K562 (cell line): ENCODE measurements around the gene ARMC8. TPM values are rescaled to one million over a fixed set of nuclear protein-coding genes. Genes with fewer than 3 reads are reported as not detected.
A peak's percentile ranks its signal among the peaks of the same experiment; 100 is the strongest.

Experiments used
- ATF4 ChIP-seq: fragments of 450-650 bp; formaldehyde crosslinking; IDR thresholded peaks from 2 replicates; pipeline ENCODE4 v1.4.0; 2022; ENCODE audit warnings: mild to moderate bottlenecking, moderate library complexity
- CGGBP1 ChIP-seq: fragments of 250-450 bp; sonication (Bioruptor Pico); IDR thresholded peaks from 2 replicates; pipeline ENCODE4 v1.9.0; 2021; ENCODE audit warnings: mild to moderate bottlenecking
- CREB3L1 ChIP-seq: fragments of 450-650 bp; IDR thresholded peaks from 2 replicates; pipeline ENCODE4 v1.6.1; 2014; ENCODE audit warnings: low read depth, mild to moderate bottlenecking, moderate library complexity, borderline replicate concordance
- CREBBP ChIP-seq: IDR thresholded peaks from one replicate; pipeline ENCODE4 v1.6.1; 2012; ENCODE audit warnings: low read depth, mild to moderate bottlenecking, control low read depth, inconsistent platforms, low read length
- CSDE1 ChIP-seq, 2 experiments: fragments of 450-650 bp; IDR thresholded peaks; 2 replicates each; pipeline ENCODE4 v1.6.1; 2016; ENCODE audit warnings: mild to moderate bottlenecking in 1 of 2
- CTBP1 ChIP-seq: fragments of 450-650 bp; IDR thresholded peaks from 2 replicates; pipeline ENCODE4 v1.6.1; 2016; ENCODE audit warnings: borderline replicate concordance
- DACH1 ChIP-seq: fragments of 450-650 bp; IDR thresholded peaks from 2 replicates; pipeline ENCODE4 v1.6.1; 2018; ENCODE audit not compliant: partially characterized antibody
- DEAF1 ChIP-seq: fragments of 450-650 bp; formaldehyde crosslinking; IDR thresholded peaks from 2 replicates; pipeline ENCODE4 v1.4.0; 2020; ENCODE audit warnings: mild to moderate bottlenecking, moderate library complexity
- ETV6 ChIP-seq, 3 experiments: fragments of 150-350 bp in 1 of 3; sonication (generic) in 1 of 3; formaldehyde crosslinking in 1 of 3; IDR thresholded peaks; 2 replicates each; pipeline versions ENCODE4 v1.6.1 to v1.8.0; 2014 to 2022; ENCODE audit warnings: borderline replicate concordance in 2 of 3, low read depth in 2 of 3, antibody characterized with exemption in 1 of 3, low read length in 1 of 3, mild to moderate bottlenecking in 1 of 3, missing genetic modification reagents in 1 of 3
- FOXK2 ChIP-seq, 2 experiments: fragments of 450-650 bp; IDR thresholded peaks in 1 of 2; conservative IDR thresholded peaks in 1 of 2; 2 replicates each; pipeline ENCODE4 v1.6.1; 2016; ENCODE audit warnings: low read depth in 2 of 2, mild to moderate bottlenecking in 1 of 2
- GABPB2 ChIP-seq: fragments of 250-450 bp; sonication (Bioruptor Pico); conservative IDR thresholded peaks from 2 replicates; pipeline ENCODE4 v1.5.1; 2021; ENCODE audit warnings: mild to moderate bottlenecking
- GTF2A2 ChIP-seq: IDR thresholded peaks from 2 replicates; pipeline ENCODE4 v1.6.1; 2016; ENCODE audit warnings: mild to moderate bottlenecking, missing genetic modification characterization, missing compliant biosample characterization
- GTF2E2 ChIP-seq: fragments of 200-800 bp; sonication (Bioruptor generic); IDR thresholded peaks from 2 replicates; pipeline ENCODE4 v1.6.1; 2016; ENCODE audit warnings: missing genetic modification characterization, missing compliant biosample characterization
- ILF3 ChIP-seq: fragments of 450-650 bp; IDR thresholded peaks from 2 replicates; pipeline ENCODE4 v1.6.1; 2018; ENCODE audit warnings: antibody characterized with exemption, mild to moderate bottlenecking, moderate library complexity, borderline replicate concordance
- MCM7 ChIP-seq, 2 experiments: fragments of 450-650 bp; IDR thresholded peaks; 2 replicates each; pipeline ENCODE4 v1.6.1; 2016 to 2018
- MEF2D ChIP-seq: conservative IDR thresholded peaks from 2 replicates; pipeline ENCODE4 v1.6.1; 2016; ENCODE audit warnings: low read depth, missing genetic modification characterization, missing compliant biosample characterization
- SLC30A9 ChIP-seq: fragments of 250-450 bp; sonication (Bioruptor Pico); IDR thresholded peaks from 2 replicates; pipeline ENCODE4 v1.8.0; 2022; ENCODE audit warnings: mild to moderate bottlenecking, moderate library complexity
- SMARCA5 ChIP-seq: fragments of 450-650 bp; IDR thresholded peaks from 2 replicates; pipeline ENCODE4 v1.6.1; 2016
- SRSF1 ChIP-seq: fragments of 200-400 bp; formaldehyde crosslinking; IDR thresholded peaks from 2 replicates; pipeline ENCODE4 v1.6.1; 2017; ENCODE audit warnings: mild to moderate bottlenecking, low read depth, low read length, moderate library complexity
- TAF7 ChIP-seq: fragments of 450-650 bp; IDR thresholded peaks from 2 replicates; pipeline ENCODE4 v1.6.1; 2016; ENCODE audit warnings: missing genetic modification characterization, missing compliant biosample characterization
- TCFL5 ChIP-seq: fragments of 250-450 bp; sonication (Bioruptor Pico); conservative IDR thresholded peaks from 2 replicates; pipeline ENCODE4 v1.6.1; 2021; ENCODE audit warnings: mild to moderate bottlenecking, moderate library complexity, matching md5 sums
- TEAD2 ChIP-seq: fragments of 450-650 bp; IDR thresholded peaks from 2 replicates; pipeline ENCODE4 v1.6.1; 2016; ENCODE audit warnings: missing genetic modification characterization, control low read depth, missing compliant biosample characterization
- U2AF2 ChIP-seq: fragments of 200-400 bp; formaldehyde crosslinking; optimal IDR thresholded peaks from 2 replicates; pipeline ENCODE3; 2017; ENCODE audit warnings: low read depth, mild to moderate bottlenecking, low read length
- ZC3H4 ChIP-seq: sonication (generic); formaldehyde crosslinking; IDR thresholded peaks from 2 replicates; pipeline ENCODE4 v1.9.0; 2021; ENCODE audit warnings: missing genetic modification reagents, borderline replicate concordance
- ZNF212 ChIP-seq: fragments of 450-650 bp; formaldehyde crosslinking; IDR thresholded peaks from 2 replicates; pipeline ENCODE4 v1.4.0; 2020; ENCODE audit warnings: mild to moderate bottlenecking
- ZNF282 ChIP-seq: sonication (generic); formaldehyde crosslinking; IDR thresholded peaks from 2 replicates; pipeline ENCODE4 v1.8.1; 2023; ENCODE audit warnings: missing genetic modification reagents
- ZNF511 ChIP-seq: sonication (generic); formaldehyde crosslinking; IDR thresholded peaks from 2 replicates; pipeline ENCODE4 v1.8.0; 2022; ENCODE audit warnings: mild to moderate bottlenecking, missing genetic modification reagents
- polyA plus RNA-seq, 8 experiments: library from polyadenylated mRNA; depleted of rRNA in 4 of 8; stranded (reverse) in 5 of 8; unstranded in 3 of 8; fragments of >200 nt; fragmentation: Nextera tagmentation in 2 of 8; fragmentation: Illumina TruSeq in 1 of 8; extraction: Ambion mirVana in 2 of 8; extraction: Trizol in 1 of 8; gene quantifications; 2 replicates each; pipeline versions ENCODE4 v1.2.1 to v1.2.3, GENCODE V29; 2011 to 2014; ENCODE audit warnings: inconsistent platforms in 1 of 8, missing spikeins in 1 of 8
- total RNA-seq, 7 experiments: library from RNA; depleted of rRNA in 6 of 7; stranded (reverse); fragments of >200 nt in 6 of 7; fragmentation: Illumina TruSeq in 2 of 7; extraction: Trizol in 2 of 7; gene quantifications; 2 replicates each; pipeline versions ENCODE4 v1.2.1 to v1.2.3, GENCODE V29; 2011 to 2021; ENCODE audit warnings: low replicate concordance in 1 of 7

ARMC8 gene
- total and polyA plus RNA-seq, 9 of the 15 experiments (the other 6 are each of a cell fraction or from before 2014, with no cell fraction given): 22.4 to 76.1 (median 37.3) TPM

GRCh38 chr3:138199851-138200250 lies 12.8 kb downstream of the ARMC8 start (continued):
- TF ChIP-seq DEAF1 (CRISPR knock-in tag) (peak; percentile 21; the same call in 1 of the 2 replicates), DACH1 (no peak), ZNF511 (CRISPR knock-in tag) (no peak), SLC30A9 (CRISPR knock-in tag) (no peak), GTF2E2 (tag) (no peak), FOXK2 (conservative IDR thresholded peaks at IDR 0.05 in 1 of 2, IDR thresholded peaks at IDR 0.05 in 1 of 2; ENCODE audit: low read depth in 2 of 2) (no peak), CGGBP1 (CRISPR knock-in tag) (no peak), U2AF2 (no peak), ATF4 (CRISPR knock-in tag) (no peak), SMARCA5 (no peak), ILF3 (no peak), ETV6 (IDR thresholded peaks at IDR 0.05; ENCODE audit: borderline replicate concordance in 1 of 2, low read depth in 2 of 2, low read length in 1 of 2) (no peak), ETV6 (CRISPR knock-in tag; IDR thresholded peaks at IDR 0.05; ENCODE audit: borderline replicate concordance) (no peak), CREBBP (no peak), TAF7 (no peak), CTBP1 (no peak), CSDE1 (IDR thresholded peaks at IDR 0.05) (no peak), GTF2A2 (tag) (no peak), MEF2D (tag) (peak; percentile 77), SRSF1 (no peak), TEAD2 (tag) (no peak), TCFL5 (no peak), ZNF282 (no peak), MCM7 (IDR thresholded peaks at IDR 0.05) (no peak), ZNF212 (CRISPR knock-in tag) (no peak), CREB3L1 (no peak), ZC3H4 (CRISPR knock-in tag) (no peak), GABPB2 (CRISPR knock-in tag) (no peak)
